Measurements from ENCODE around the gene ARHGAP26.

GRCh38 chr5:142823126-142823525, 52.9 kb downstream of the ARHGAP26 start:
- TF ChIP-seq ZNF274 (IDR thresholded peaks at IDR 0.05; ENCODE audit: low read depth, low read length) (no peak), YY1 (IDR thresholded peaks at IDR 0.05; ENCODE audit: insufficient read depth, insufficient read length) (no peak)

All from NT2/D1 (cell line).